H9 (cell line): ENCODE data around the gene AK8. TPM values are rescaled to one million over a fixed set of nuclear protein-coding genes. Genes with fewer than 3 reads are reported as not detected.

Experiments used
- DNase-seq: peaks from one replicate; pipeline ENCODE4 v3.0.0-alpha.2; 2017
- H2AFZ ChIP-seq: one replicate; pipeline ENCODE4 v1.6.1; 2013; ENCODE audit warnings: mild to moderate bottlenecking, low read length, control low read depth, moderate library complexity
- H2AK5ac ChIP-seq: 2 replicates; pipeline ENCODE4 v1.6.1; 2013; ENCODE audit warnings: low read length, control low read depth, mixed read lengths; ENCODE audit not compliant: insufficient read length
- H2BK120ac ChIP-seq: one replicate; pipeline ENCODE4 v1.6.1; 2013; ENCODE audit warnings: low read depth, mild to moderate bottlenecking, low read length, control low read depth, inconsistent platforms; ENCODE audit not compliant: poor library complexity, severe bottlenecking
- H2BK12ac ChIP-seq: 2 replicates; pipeline ENCODE4 v1.6.1; 2013; ENCODE audit warnings: low read length, control low read depth, mixed read lengths, low read depth; ENCODE audit not compliant: insufficient read length
- H2BK15ac ChIP-seq: 2 replicates; pipeline ENCODE4 v1.6.1; 2013; ENCODE audit warnings: low read depth, low read length, control low read depth
- H2BK20ac ChIP-seq: one replicate; pipeline ENCODE4 v1.6.1; 2013; ENCODE audit warnings: low read depth, mild to moderate bottlenecking, low read length, control low read depth, inconsistent platforms; ENCODE audit not compliant: poor library complexity, severe bottlenecking
- H2BK5ac ChIP-seq: 2 replicates; pipeline ENCODE4 v1.6.1; 2013; ENCODE audit warnings: low read length, control low read depth, mixed read lengths; ENCODE audit not compliant: insufficient read length
- H3K14ac ChIP-seq: 2 replicates; pipeline ENCODE4 v1.6.1; 2013; ENCODE audit warnings: low read length, control low read depth; ENCODE audit not compliant: insufficient read depth
- H3K18ac ChIP-seq: 2 replicates; pipeline ENCODE4 v1.6.1; 2013; ENCODE audit warnings: low read depth, mild to moderate bottlenecking, mixed read lengths, low read length, control low read depth; ENCODE audit not compliant: insufficient read length
- H3K23ac ChIP-seq: 2 replicates; pipeline ENCODE4 v1.6.1; 2013; ENCODE audit warnings: low read length, control low read depth, mixed read lengths, low read depth; ENCODE audit not compliant: insufficient read length
- H3K23me2 ChIP-seq: 2 replicates; pipeline ENCODE4 v1.6.1; 2013; ENCODE audit warnings: low read depth, mild to moderate bottlenecking, mixed read lengths, low read length, control low read depth; ENCODE audit not compliant: insufficient read length, poor library complexity, severe bottlenecking
- H3K27ac ChIP-seq: 2 replicates; pipeline ENCODE4 v1.5.1; 2013; ENCODE audit warnings: low read length, control low read depth, mixed read lengths, low read depth; ENCODE audit not compliant: insufficient read length
- H3K27me3 ChIP-seq: 2 replicates; pipeline ENCODE4 v1.6.1; 2013; ENCODE audit warnings: low read length, control low read depth, inconsistent platforms; ENCODE audit not compliant: insufficient read depth
- H3K4ac ChIP-seq: 2 replicates; pipeline ENCODE4 v1.6.1; 2013; ENCODE audit warnings: low read depth, mild to moderate bottlenecking, control low read depth, inconsistent platforms, low read length, moderate library complexity
- H3K4me1 ChIP-seq: 2 replicates; pipeline ENCODE4 v1.6.1; 2013; ENCODE audit warnings: low read length, control low read depth, inconsistent platforms; ENCODE audit not compliant: insufficient read depth
- H3K4me2 ChIP-seq: 2 replicates; pipeline ENCODE4 v1.6.1; 2013; ENCODE audit warnings: low read length, control low read depth, mixed read lengths; ENCODE audit not compliant: insufficient read length, insufficient read depth
- H3K56ac ChIP-seq: 2 replicates; pipeline ENCODE4 v1.6.1; 2013; ENCODE audit warnings: low read depth, mild to moderate bottlenecking, mixed read lengths, low read length, control low read depth; ENCODE audit not compliant: insufficient read length
- H3K79me1 ChIP-seq: 2 replicates; pipeline ENCODE4 v1.6.1; 2013; ENCODE audit warnings: low read depth, mild to moderate bottlenecking, moderate library complexity, low read length, control low read depth, inconsistent platforms; ENCODE audit not compliant: insufficient read depth, poor library complexity, severe bottlenecking
- H3K79me2 ChIP-seq: 2 replicates; pipeline ENCODE4 v1.6.1; 2013; ENCODE audit warnings: low read length, control low read depth, inconsistent platforms; ENCODE audit not compliant: insufficient read depth
- H3K9ac ChIP-seq: 2 replicates; pipeline ENCODE4 v1.6.1; 2013; ENCODE audit warnings: low read length, control low read depth, mixed read lengths; ENCODE audit not compliant: insufficient read length; ENCODE audit errors: extremely low read depth
- H3K9me3 ChIP-seq: one replicate; pipeline ENCODE4 v1.6.1; 2013; ENCODE audit warnings: low read depth, low read length, inconsistent platforms; ENCODE audit not compliant: control insufficient read depth
- H3T11ph ChIP-seq: one replicate; pipeline ENCODE4 v1.6.1; 2013; ENCODE audit warnings: mild to moderate bottlenecking, low read length, control low read depth, inconsistent platforms
- H4K20me1 ChIP-seq: one replicate; pipeline ENCODE4 v1.6.1; 2013; ENCODE audit not compliant: control insufficient read depth, insufficient read length, insufficient read depth
- H4K5ac ChIP-seq: 2 replicates; pipeline ENCODE4 v1.6.1; 2013; ENCODE audit warnings: low read depth, mild to moderate bottlenecking, mixed read lengths, low read length, control low read depth; ENCODE audit not compliant: insufficient read length
- H4K8ac ChIP-seq: replicated peaks from 2 replicates; pipeline ENCODE4 v1.6.1; 2013; ENCODE audit warnings: low read length, control low read depth, mixed read lengths, low read depth; ENCODE audit not compliant: insufficient read length
- H4K91ac ChIP-seq: 2 replicates; pipeline ENCODE4 v1.6.1; 2013; ENCODE audit warnings: low read depth, mild to moderate bottlenecking, moderate library complexity, mixed read lengths, low read length, control low read depth; ENCODE audit not compliant: insufficient read length
- H3K27ac Mint-ChIP-seq, 3 experiments: 2 replicates in 2 of 3; 3 replicates in 1 of 3; pipeline ENCODE4 v1.8.0; 2020 to 2021; ENCODE audit warnings: mixed read lengths in 3 of 3, mild to moderate bottlenecking in 1 of 3, moderate library complexity in 1 of 3
- H3K27me3 Mint-ChIP-seq: 2 replicates; pipeline ENCODE4 v1.8.0; 2021; ENCODE audit warnings: low read depth, mild to moderate bottlenecking, moderate library complexity, mixed read lengths
- H3K36me3 Mint-ChIP-seq, 3 experiments: 2 replicates in 2 of 3; 3 replicates in 1 of 3; pipeline ENCODE4 v1.8.0; 2020 to 2021; ENCODE audit warnings: low read depth in 3 of 3, mixed read lengths in 3 of 3; ENCODE audit not compliant: insufficient read depth in 1 of 3
- H3K4me1 Mint-ChIP-seq, 2 experiments: 2 replicates each; pipeline ENCODE4 v1.8.0; 2020; ENCODE audit warnings: mixed read lengths in 2 of 2
- H3K4me3 Mint-ChIP-seq, 2 experiments: 2 replicates in 1 of 2; 3 replicates in 1 of 2; pipeline ENCODE4 v1.8.0; 2020 to 2021; ENCODE audit warnings: mild to moderate bottlenecking in 2 of 2, mixed read lengths in 2 of 2, moderate library complexity in 1 of 2
- H3K9me3 Mint-ChIP-seq, 2 experiments: 2 replicates in 1 of 2; 3 replicates in 1 of 2; pipeline ENCODE4 v1.8.0; 2020; ENCODE audit warnings: mild to moderate bottlenecking in 2 of 2, mixed read lengths in 2 of 2, moderate library complexity in 1 of 2
- CTCF ChIP-seq: fragments of 200-600 bp; sonication (generic); conservative IDR thresholded peaks from 3 replicates; pipeline ENCODE4 v1.8.0; 2021; ENCODE audit warnings: antibody characterized with exemption, mild to moderate bottlenecking
- WGBS: extraction: QIAGEN DNeasy Blood & Tissue Kit; methylation state at CpG from one replicate; pipeline ENCODE4 v1.1.7; 2013; ENCODE audit warnings: missing lambda C conversion rate, low lambda C conversion rate, mixed read lengths; ENCODE audit not compliant: insufficient read length; ENCODE audit errors: extremely low coverage; 5-methylcytosine and 5-hydroxymethylcytosine counted together
- total RNA-seq: library from RNA; stranded (reverse); gene quantifications from 2 replicates; pipeline ENCODE4 v1.2.1, GENCODE V29; 2021

Gene AK8
- total RNA-seq, 1 experiment from 2014 or later = 0.44 TPM

DNA sequence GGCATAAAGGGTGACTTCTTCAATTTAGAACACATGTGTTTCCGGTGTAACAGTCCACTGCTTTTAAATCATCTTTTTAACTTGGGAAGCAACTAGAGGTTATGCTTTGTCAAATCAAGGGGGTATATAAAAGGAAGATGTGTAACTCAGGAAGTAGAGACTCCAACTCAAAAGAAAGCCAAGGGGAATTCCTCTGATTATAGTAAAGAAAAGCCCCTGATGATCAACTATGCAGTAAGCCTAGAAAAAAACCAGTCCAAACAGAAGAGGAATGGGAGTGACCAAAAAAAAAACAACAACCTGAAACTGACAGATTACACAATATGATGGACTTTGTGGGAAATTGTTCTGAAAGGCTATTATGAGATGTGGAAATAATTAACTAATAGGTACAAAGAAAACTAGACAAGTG lies 90.3 kb downstream of the AK8 start:
- Mint-ChIP-seq H3K27ac (no peak overlapping the region), H3K9me3 (peaks cover 16% of the 10 kb centered on the region in 2 experiments), H3K27me3 (peaks cover 83% of the 10 kb centered on the region), H3K36me3 (no peaks in the 10 kb centered on the region; a peak in 2 of 7 replicates), H3K4me3 (no peak overlapping the region), H3K4me1 (peaks cover 0 to 2% of the 10 kb centered on the region in 2 experiments; a peak in 1 of 4 replicates)
- WGBS = no CpG with 5 or more reads among the region's 1 CpG
- Histone ChIP-seq H3T11ph (no peak overlapping the region), H4K20me1 (no peaks in the 10 kb centered on the region), H3K9me3 (no peaks in the 10 kb centered on the region), H2AFZ (no peak overlapping the region), H3K79me2 (no peaks in the 10 kb centered on the region), H2BK120ac (no peak overlapping the region), H3K4ac (no peak overlapping the region), H3K14ac (no peak overlapping the region), H4K5ac (no peak overlapping the region), H3K79me1 (no peaks in the 10 kb centered on the region), H3K56ac (no peak overlapping the region), H3K9ac (no peak overlapping the region), H3K23me2 (no peaks in the 10 kb centered on the region), H2AK5ac (no peak overlapping the region), H3K27ac (no peak overlapping the region), H4K91ac (no peak overlapping the region), H3K23ac (no peak overlapping the region), H3K27me3 (peaks cover 2% of the 10 kb centered on the region; the same call in 1 of the 2 replicates), H3K4me1 (no peaks in the 10 kb centered on the region), H2BK15ac (no peak overlapping the region), H2BK12ac (no peak overlapping the region), H4K8ac (no peak overlapping the region), H3K18ac (no peak overlapping the region), H3K4me2 (no peak overlapping the region), H2BK5ac (no peak overlapping the region), H2BK20ac (no peak overlapping the region)
- TF ChIP-seq CTCF = no peak
- no peak for DNase-seq
